Measurements from ENCODE around the gene USP47.

USP47 gene

DNA sequence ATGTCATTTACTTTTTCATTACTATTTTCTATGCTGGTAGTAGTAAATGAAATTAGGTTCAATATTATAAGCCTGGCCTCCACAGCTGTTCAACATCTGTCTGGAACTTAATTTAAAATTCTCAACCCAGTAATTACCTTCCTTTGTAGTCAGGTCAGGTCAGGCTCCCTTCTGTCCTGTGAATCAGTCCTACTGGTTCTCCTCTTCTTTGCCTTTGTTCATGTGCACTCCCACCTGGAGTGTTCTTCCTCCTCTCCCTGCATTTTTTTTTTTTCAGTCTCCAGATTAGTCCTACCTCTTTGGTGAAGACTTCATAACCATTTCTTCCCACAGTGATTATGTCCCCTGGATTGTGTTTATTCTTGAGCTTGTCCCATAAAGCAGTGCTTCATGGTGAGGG lies 98.8 kb downstream of the USP47 start:
- no peak for DNase-seq (ENCODE audit: low read depth)
- no peak overlapping the region for H3K4me3 ChIP-seq (ENCODE audit: low read depth, low read length)
- TF ChIP-seq, protein P1, sequence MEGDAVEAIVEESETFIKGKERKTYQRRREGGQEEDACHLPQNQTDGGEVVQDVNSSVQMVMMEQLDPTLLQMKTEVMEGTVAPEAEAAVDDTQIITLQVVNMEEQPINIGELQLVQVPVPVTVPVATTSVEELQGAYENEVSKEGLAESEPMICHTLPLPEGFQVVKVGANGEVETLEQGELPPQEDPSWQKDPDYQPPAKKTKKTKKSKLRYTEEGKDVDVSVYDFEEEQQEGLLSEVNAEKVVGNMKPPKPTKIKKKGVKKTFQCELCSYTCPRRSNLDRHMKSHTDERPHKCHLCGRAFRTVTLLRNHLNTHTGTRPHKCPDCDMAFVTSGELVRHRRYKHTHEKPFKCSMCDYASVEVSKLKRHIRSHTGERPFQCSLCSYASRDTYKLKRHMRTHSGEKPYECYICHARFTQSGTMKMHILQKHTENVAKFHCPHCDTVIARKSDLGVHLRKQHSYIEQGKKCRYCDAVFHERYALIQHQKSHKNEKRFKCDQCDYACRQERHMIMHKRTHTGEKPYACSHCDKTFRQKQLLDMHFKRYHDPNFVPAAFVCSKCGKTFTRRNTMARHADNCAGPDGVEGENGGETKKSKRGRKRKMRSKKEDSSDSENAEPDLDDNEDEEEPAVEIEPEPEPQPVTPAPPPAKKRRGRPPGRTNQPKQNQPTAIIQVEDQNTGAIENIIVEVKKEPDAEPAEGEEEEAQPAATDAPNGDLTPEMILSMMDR (IDR thresholded peaks at IDR 0.05; ENCODE audit: insufficient read depth, low read depth, low read length, missing control alignments), result no peak

DNA sequence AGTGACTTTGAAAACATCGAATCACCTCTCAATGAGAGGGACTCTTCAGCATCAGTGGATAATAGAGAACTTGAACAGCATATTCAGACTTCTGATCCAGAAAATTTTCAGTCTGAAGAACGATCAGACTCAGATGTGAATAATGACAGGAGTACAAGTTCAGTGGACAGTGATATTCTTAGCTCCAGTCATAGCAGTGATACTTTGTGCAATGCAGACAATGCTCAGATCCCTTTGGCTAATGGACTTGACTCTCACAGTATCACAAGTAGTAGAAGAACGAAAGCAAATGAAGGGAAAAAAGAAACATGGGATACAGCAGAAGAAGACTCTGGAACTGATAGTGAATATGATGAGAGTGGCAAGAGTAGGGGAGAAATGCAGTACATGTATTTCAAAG lies 100.9 kb downstream of the USP47 start:
- DNase-seq (ENCODE audit: low read depth), result no peak
- no peak overlapping the region for H3K4me3 ChIP-seq (ENCODE audit: low read depth, low read length)
- TF ChIP-seq, protein P1 (IDR thresholded peaks at IDR 0.05; ENCODE audit: insufficient read depth, low read depth, low read length, missing control alignments), result no peak

DNA sequence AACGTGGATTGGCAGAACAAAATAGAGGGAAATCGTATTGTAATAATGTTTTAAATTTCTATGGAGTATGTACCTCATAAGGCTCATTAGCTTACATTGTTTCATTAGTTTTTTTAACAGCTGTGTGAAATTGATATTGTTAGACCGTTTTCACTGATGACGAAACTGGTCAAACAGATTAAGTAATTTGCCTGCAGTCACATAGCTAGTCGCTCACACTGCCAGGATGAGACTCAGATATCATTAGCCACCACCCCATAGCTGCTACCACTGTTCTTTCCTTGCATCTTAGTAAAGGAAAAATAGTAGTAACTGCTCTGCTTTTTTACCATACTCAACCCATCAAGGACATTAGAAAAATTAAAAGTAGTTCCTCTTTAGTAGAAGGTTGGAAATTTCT lies 102.7 kb downstream of the USP47 start:
- no peak overlapping the region for H3K4me3 ChIP-seq (ENCODE audit: low read depth, low read length)
- TF ChIP-seq, protein P1 (IDR thresholded peaks at IDR 0.05; ENCODE audit: insufficient read depth, low read depth, low read length, missing control alignments), result no peak
- DNase-seq (ENCODE audit: low read depth), result no peak

DNA sequence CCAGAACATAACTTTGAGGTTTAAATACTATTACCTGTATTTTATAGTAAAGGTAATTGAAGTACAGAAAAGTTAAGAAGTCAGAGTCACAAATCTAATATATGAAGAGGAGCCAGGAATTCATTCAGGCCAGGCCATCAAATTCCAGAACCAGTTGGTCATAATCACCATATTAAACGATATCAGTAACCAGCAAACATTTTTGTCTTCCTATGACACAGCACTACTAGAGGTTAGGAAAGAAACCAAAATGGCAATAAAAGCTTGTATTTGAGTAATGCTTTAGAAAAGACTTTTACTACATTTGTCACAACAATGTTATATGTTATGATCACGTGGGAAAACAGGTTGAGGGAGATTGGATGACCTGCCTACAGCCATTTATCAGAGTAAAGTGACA lies 104.4 kb downstream of the USP47 start:
- TF ChIP-seq, protein P1 (IDR thresholded peaks at IDR 0.05; ENCODE audit: insufficient read depth, low read depth, low read length, missing control alignments), result no peak
- H3K4me3 ChIP-seq (ENCODE audit: low read depth, low read length), result no peak overlapping the region
- DNase-seq (ENCODE audit: low read depth), result no peak

DNA sequence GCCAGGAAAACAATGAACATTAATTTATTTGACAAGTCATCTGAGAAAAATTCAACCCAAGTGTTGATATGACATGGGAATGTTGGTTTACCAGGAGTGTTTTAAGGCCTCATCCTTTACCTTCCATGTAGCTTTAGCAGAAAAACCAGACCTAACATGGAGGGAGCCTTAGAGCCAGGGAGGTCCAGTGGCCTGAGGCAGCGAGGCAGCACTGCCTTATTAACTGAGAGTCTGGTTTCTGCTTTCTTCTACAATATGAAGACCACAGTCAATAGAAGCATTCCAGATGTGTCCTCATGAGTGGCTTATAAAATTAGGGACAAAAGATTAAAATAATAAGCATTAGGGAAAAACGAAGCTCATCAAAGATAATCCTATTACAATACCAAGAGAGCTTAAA lies 105.1 kb downstream of the USP47 start:
- H3K4me3 ChIP-seq (ENCODE audit: low read depth, low read length), result no peak overlapping the region
- no peak for DNase-seq (ENCODE audit: low read depth)
- TF ChIP-seq, protein P1 (IDR thresholded peaks at IDR 0.05; ENCODE audit: insufficient read depth, low read depth, low read length, missing control alignments), result no peak

DNA sequence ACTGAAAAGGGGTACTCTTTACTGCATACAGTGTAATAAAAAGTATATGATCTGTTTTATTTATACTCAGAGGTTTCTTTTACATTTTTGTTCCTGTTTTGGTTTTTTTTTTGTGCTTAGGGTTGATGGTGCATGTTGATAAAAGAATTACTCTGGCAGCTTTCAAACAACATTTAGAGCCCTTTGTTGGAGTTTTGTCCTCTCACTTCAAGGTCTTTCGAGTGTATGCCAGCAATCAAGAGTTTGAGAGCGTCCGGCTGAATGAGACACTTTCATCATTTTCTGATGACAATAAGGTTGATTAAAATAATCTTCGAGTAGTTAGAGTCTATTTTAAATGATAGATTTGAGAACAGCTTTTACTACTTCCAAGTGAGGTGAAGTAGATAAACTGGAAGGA lies 106.1 kb downstream of the USP47 start:
- TF ChIP-seq, protein P1 (IDR thresholded peaks at IDR 0.05; ENCODE audit: insufficient read depth, low read depth, low read length, missing control alignments), result no peak
- no peak for DNase-seq (ENCODE audit: low read depth)
- H3K4me3 ChIP-seq (ENCODE audit: low read depth, low read length), result no peak overlapping the region

DNA sequence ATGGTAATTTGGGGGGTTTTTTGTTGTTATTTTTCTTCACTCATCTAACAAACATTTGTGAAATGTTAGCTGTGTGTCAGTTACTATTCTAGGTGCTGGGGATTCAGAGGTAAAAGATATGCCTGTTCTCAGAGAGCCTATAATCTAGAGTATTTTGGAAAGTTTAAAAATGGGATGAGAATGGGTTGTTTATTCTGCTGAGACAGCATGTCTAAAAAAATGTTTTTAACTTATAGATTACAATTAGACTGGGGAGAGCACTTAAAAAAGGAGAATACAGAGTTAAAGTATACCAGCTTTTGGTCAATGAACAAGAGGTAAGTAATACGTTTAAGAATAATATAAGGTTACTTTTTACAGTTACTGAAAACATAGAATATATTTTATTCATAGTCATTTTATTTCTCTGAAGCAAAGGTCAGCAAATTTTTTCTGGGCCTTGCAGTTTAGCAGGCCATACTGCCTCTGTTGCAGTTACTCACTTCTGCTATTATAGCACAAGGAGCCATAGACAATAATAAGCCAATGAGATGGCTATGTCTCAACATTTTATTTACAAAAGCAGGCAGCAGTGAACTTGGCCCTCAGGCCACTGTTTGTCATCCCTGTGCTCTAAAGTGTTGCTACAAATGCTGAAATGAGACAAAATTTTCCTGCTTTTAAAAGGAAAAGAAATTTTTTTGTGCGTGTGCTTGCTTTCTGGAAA lies 106.6 kb downstream of the USP47 start:
- TF ChIP-seq, protein P1 (IDR thresholded peaks at IDR 0.05; ENCODE audit: insufficient read depth, low read depth, low read length, missing control alignments), result no peak
- no peak overlapping the region for H3K4me3 ChIP-seq (ENCODE audit: low read depth, low read length)
- DNase-seq (ENCODE audit: low read depth), result no peak

Data from GM12865 (cell line).